SU-DHL-6 (cell line): Measurements from ENCODE around the gene BCAS3.

Experiments used
- CTCF ChIP-seq: fragments of 200-600 bp; sonication (generic); IDR thresholded peaks from one replicate; pipeline ENCODE4 v1.5.1; 2017; ENCODE audit warnings: antibody characterized with exemption, mild to moderate bottlenecking, low read length, moderate library complexity; ENCODE audit not compliant: insufficient read depth, poor library complexity, severe bottlenecking
- EZH2phosphoT487 ChIP-seq: fragments of 200-600 bp; sonication (generic), shearing (Covaris generic); conservative IDR thresholded peaks from 2 replicates; pipeline ENCODE4 v1.6.1; 2018; ENCODE audit warnings: mild to moderate bottlenecking, antibody characterized with exemption, low read length, moderate library complexity, mixed read lengths

GRCh38 chr17:61275395-61275794 is 597.7 kb downstream of the BCAS3 start:
- TF ChIP-seq CTCF (no peak), EZH2phosphoT487 (no peak)
